NOMO-1 treated with dmso at 0.1 percent for 144 hours (cell line): ENCODE data around the gene NPTXR.

Experiments used
- DNase-seq: peaks from one replicate; lab custom pipeline; 2025; ENCODE audit not compliant: unreplicated experiment; lab: John Stamatoyannopoulos, UW

The NPTXR gene

DNA sequence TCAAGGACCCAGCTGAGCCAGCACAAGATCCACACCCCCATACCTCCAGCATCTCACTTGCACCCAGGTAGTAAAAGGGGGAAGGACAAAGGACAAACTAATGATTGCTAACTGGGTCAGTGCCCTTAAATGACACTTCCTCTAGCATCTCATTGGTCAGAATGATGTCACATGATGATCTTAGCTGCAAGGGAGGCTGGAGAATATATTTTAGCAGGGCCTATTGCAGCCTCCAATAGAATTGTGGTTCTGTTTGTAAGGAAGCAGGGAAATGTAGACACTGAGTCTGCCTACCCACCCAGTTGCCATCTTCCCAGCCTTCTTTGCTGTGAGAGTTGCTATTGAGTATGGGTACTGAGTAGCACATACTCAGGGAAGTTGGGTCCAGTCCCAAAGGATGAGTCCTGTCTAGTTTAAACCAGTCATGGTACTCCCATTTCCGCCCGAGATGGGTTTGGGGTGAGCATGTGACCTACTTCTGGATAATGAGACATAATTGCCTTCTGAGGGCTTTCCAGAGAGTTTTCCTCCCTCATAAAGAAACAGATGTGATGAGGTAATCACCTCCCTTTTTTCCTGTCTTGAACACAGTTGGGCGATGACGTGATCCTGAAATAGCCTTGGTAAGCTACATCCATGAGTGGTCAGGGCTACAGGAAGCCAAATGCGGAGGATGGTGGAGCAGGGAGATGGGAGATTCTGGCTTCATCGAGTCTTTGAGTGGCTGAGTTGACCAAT lies 44.4 kb downstream of the NPTXR start:
- DNase-seq: no peak

DNA sequence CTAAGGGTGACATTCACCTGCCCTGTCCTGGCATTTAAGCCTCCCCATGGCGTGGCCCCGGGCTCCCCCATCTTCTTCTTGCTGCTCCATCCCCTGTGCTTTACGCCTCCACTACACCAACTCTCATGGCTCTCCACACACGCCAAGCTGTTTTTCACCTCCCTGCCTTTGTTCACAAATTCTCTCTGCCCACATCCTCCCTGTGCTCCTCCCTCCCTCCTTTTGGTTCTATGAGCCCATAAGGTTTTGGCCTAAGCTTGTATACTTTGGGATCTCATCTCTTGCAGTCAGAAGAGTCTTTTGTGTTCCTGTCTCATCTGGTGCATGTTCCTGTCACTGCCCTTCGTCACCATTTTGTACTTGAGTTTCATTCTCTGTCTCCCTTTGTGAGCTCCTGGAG lies 45.3 kb downstream of the NPTXR start:
- no peak for DNase-seq

GRCh38 chr22:38796262-38796957 lies 47.4 kb downstream of the NPTXR start:
- DNase-seq: no peak

DNA sequence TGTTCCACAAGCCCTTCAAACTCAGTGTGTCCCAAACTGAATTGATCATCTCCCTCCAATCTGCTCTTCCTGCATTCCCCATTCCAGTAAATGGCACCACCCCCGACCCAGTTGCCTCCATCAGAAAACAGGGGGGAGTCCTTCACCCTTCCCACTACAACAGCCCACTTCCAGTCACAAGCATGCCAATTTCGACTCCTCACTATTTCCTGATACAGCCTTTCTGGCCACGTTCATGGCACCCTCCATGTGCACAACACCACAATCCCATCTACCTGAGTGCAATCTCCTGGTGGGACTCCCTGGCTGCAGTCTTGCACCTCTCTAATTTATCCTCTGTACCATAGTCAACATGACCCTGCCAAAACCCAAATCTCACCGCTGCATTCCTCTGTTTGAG lies 48.3 kb downstream of the NPTXR start:
- no peak for DNase-seq

GRCh38 chr22:38793721-38794466 lies 49.9 kb downstream of the NPTXR start, which contains the start of gene DNAL4:
DNAL4 (minus strand) TSS chr22:38794143; CDS start chr22:38782731, 11,412 bp downstream.
- DNase-seq: peak; percentile 95

DNA sequence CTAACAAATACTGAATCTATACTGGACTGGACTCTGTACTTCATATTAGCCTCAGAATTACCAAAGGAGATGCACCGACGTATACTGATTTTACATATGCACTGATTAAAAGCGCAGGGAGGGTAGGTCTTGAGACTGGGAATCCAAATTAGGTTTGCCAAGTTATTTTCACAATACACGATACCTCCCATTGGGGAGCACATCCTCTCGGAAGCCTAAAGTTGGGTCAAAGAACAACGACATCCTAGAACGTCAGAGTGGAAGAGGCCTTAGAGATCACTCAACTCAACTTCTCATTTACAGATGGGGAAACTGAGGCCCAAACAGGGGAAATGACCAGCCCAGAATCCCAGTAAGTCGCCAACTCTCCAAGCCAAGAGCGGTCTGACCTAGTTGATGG lies 50.5 kb downstream of the NPTXR start:
- no peak for DNase-seq

- DNase-seq: no peak
These were observed 51.0 kb downstream of the NPTXR start for GRCh38 chr22:38792833-38793232.

DNA sequence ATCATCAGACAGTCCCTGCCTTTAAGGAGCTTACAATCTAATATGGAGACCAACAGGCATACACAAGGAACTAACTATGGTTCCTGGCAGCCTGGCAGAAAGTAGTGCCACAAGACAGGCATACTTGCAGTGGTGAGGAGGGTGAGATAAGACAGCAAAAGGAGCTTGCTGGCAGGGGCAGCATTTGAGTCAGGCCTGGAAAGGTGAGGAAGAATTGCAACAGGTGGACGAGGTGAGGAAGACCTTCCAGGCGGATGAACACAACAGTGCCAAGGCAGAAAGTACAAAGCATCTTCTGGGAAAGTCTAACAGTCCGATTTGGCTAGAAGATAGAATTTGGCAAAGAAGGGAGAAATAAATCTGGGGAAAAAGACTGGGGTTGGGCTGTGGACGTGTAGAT lies 54.2 kb downstream of the NPTXR start:
- no peak for DNase-seq

GRCh38 chr22:38788846-38789245 lies 55.0 kb downstream of the NPTXR start:
- DNase-seq: no peak

GRCh38 chr22:38788021-38788816 lies 55.6 kb downstream of the NPTXR start:
- no peak for DNase-seq

DNA sequence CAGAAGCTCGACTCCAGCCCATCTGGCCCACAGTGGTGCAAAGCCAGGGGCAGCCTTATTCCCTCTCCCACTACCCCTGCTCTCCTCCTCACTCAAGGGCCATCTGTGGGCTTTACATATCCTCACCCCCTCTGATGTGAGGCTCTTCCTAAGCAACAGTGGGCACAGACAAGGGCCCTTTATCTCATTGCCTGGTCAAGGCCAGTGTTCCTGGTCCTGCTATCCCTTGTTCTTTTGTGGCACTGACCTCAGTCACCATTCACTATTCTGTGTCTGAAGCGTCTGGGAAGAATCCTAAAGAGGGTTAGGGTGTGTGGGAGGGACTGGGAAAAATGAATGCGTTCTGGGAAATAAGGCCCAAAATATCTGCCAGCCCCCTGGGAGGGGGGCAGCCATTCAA lies 57.2 kb downstream of the NPTXR start:
- DNase-seq: no peak

DNA sequence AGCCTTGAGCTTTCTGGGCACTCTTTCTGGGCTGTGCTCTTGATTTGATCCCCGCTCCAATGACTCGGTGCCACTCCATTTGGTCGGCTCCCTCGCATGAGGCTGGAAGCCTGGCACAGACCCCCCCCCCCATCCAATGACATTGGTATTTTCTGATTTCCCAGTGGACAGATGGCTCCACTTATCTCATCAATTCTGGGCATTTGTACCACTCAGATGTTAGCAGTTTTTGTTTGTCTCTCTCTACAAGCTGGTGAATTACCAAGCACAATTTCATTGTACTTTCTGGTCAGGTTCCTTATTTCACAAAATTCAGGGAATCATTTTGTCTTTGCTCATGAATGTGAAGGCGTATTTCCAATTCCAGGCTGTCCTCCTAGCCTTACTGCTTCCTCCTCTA lies 59.0 kb downstream of the NPTXR start:
- DNase-seq: no peak

DNA sequence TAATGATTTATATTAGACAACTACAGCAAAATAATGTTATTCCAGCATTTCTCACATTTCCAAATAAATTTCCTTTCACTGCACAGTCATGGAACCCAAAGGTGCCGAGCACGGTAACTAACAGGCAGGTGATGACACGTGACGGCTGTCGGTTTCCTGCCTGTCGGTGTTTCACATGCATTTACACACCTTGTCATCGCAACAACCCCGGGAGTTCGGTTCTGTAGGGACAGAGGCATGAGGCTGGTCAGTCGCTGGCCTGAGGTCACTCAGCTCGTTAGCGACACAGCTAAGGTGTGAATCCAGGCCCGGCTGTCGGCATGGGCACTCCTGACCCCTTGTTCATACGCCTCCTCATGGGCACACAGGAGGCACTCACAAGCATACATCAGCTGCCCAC lies 59.8 kb downstream of the NPTXR start:
- no peak for DNase-seq

GRCh38 chr22:38783095-38783615 lies 60.7 kb downstream of the NPTXR start:
- no peak for DNase-seq

GRCh38 chr22:38782402-38783094 lies 61.3 kb downstream of the NPTXR start:
- DNase-seq: peak; percentile 29

DNA sequence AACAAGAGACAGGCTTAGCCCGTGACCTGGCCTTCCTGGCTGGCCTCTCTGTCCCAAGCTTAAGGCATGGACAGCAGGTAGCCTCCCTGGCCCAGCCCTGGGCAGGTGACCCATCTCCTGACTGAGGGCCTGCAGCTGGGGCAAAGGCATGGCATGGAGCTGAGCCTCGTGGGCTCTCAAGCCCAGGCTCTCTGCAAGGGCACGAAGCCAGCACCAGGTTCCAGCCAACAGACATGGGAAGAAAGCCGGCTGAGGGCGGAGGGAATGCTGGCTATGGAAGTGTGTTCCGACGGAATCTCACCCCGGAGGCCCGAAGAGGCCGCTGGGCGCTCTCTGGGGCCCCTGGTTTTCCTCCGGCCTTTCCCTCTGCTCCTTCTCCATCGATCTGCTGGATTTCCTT lies 62.8 kb downstream of the NPTXR start:
- no peak for DNase-seq

DNA sequence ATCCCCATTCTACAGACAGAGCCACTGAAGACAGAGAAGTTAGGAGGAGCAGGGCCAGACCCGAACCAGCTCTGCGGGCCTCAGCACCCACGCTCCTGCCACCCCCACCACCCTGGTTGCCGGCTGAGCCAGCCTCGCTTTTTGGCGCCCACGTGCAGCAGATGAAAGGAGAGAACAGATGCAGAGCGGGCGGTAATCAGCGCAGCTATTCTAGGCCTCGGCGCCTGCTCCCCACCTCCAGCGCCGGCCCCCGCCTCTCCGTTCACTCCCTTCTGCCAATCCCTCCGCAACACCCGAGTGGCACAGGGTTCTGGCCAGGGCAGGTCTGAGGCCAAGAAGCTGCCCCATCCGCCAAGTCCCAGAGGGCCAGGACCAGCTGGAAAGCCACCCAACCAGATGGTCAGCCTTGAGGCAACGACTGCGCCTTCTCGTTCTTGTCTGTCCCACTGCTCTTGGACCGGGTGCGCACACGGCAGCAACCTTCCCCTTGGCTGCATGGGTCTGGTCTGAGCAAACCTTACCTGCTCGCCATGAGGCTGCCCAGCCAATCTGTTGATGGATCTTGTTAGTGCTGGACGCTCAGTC lies 66.6 kb downstream of the NPTXR start:
- DNase-seq: no peak

DNA sequence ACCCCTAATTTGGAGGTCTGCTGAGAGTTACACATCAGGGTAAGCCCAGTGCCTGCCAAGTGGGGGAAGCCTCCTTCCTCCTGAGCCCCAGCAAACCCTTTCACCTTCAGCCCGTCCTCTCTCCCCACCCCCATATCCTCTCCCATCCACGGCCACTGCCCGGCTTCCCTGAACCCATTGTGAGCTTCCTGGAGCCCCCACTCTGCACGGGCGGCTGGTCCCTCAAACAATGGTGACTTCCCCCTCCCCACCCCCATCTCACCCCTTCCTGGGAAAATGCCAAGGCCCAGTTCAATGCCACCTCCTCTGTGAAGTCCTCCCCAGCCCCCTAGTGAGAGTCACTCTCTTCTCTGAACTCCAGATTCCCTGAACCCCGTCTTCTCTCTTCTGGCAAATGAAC lies 67.7 kb downstream of the NPTXR start:
- no peak for DNase-seq

- DNase-seq: no peak
These were observed 68.2 kb downstream of the NPTXR start for GRCh38 chr22:38775656-38776055.
